Measurements from ENCODE around the gene KRT4.
"Not testable (repeated sequence)": the region's sequence is repeated elsewhere in the genome, so short reads cannot be mapped to it uniquely, and the experiment has no call there.

KRT4 gene

DNA sequence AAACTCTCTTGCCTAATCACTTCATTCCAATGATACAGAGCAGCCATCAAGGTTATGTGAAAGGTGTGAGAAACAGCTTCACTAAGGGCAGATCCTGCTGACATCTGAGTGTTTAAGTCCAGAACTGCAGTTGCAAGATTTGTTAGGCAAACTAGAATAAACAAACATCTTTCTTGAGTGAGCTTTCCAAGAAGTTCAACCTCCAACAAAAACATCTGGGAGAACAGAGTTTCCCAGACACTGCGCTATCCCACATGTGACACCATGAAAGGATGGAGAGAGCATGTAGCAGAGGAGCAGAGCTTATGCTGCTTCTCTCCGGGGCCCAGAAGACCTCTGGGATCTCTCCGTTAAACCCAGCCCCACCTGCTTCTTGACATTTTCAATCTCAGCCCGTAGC lies 42.4 kb downstream of the KRT4 start:
- DNase-seq: no peak

DNA sequence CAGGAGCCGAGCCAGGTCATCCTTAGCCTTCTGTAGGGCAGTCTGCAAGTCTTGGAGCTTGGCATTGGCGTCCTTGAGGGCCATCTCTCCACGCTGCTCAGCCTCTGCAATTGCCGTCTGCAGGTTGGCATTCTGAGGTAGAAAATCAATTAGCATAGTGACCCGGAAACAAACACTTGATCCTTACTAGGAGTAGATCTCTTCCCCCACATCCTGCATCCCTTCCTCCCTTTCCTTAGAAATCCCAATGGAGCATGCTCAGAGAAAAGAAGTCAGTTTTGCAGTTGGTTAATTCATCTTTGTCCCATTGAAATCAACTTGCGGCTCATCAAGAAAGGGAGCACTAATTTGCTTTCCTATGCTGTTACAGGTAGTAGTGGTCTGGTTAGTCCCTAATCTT lies 42.8 kb downstream of the KRT4 start:
- no peak for DNase-seq

DNA sequence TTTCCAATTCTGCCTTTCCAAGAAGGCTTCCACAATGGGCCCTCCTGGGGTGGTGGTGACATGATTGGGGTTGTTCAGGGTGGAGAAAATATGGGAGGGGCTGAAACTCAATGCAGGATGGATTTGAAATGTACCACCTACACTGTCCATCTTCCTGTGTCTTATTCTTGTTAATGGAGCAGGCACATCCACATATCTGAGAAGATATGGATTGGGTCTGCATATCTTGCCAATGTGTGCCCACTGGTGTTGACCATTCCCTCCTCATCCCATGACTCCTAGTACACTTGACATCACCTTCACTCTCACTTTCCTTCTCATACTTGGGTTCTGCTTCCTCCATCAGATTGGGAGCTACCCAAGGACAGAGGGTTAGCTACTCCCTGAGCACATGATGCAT lies 44.0 kb downstream of the KRT4 start:
- no peak for DNase-seq

DNA sequence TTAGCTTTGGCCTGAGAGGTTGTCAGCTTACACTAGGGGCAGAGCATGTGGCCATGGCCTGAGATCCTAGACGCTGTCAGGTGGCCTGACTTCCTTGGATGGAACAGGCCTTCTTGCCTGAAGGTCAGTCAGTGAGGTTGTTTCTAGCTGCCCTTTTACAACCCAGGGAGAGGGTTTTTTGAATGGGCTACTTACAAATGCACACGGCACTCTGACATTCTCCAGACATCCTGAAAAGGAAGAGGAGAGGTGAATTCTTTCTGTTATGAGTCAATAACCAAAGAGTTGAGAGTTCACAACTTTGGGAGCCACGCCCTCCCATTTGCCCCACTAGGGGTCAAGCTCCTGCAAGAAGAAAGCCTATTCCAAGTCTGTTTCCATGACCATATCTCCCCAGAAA lies 44.6 kb downstream of the KRT4 start:
- DNase-seq: no peak

DNA sequence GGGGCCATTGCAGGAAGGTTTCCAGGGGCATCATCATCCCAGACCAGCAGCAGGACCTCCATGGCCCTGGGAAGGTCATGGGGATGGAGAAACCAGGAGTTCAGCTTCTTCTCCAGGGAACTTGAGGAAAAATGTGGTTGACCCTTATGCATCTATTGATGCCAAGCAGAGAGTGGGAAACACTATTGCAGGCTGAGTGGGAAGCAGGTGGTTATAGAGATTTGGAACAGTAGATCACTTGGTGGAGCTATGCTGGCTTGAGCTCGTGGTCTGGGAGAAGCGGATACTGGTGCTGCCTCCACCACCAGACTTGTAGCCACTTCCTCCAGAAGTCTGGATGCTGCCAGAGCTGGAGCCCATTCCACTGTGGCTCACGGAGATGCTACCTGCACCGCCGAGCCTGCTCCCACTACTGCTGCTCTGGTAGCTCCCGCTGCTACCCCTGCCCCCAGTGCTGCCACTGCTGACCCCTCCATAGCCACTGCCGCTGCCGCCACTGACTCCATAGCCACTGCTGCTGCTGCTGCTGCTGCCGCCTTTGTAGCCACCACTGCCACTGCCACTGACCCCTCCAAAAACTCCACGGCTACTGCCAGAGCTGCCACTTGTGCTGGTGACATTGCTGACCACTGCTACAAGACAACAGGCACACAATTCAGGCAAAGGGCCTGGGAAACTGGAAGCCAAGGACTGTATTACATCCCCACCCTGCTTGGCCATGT lies 45.3 kb downstream of the KRT4 start:
- DNase-seq: no peak

DNA sequence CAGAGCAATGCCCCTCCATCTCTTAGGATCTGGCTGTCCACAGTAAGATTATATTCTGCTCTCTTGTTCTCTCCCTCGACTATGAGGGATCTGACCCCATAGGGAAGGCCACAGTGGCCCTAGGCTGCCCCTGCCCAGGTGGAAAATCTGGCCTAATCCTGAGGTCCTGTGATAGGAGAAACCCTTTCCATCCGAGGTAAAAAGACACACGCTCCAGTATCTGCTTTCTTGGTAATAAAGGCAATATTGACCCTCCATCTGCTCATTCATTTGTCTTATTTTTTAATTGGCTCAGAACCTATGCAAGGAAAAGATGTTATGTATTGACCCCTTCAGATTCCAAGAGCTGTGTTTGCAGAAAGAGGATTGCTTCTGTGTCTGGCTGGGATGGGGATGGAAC lies 46.5 kb downstream of the KRT4 start:
- DNase-seq: no peak

DNA sequence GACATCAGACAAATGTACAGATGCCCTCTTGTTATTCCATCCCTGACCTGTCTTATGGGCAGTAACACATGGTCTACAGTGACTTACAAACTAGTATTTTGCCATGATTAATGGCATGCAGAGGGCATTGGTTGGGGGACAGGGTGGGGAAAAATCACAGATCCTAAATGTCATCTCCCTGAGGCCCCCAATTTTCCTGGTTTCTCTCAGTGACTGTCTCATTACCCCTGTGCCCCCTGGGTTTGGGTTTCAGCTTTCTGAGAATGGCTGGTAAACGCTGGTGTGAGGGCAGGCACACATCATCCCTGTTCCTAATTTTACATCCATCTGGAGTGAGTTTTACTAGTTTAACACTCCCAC lies 46.9 kb downstream of the KRT4 start:
- DNase-seq: no peak

DNA sequence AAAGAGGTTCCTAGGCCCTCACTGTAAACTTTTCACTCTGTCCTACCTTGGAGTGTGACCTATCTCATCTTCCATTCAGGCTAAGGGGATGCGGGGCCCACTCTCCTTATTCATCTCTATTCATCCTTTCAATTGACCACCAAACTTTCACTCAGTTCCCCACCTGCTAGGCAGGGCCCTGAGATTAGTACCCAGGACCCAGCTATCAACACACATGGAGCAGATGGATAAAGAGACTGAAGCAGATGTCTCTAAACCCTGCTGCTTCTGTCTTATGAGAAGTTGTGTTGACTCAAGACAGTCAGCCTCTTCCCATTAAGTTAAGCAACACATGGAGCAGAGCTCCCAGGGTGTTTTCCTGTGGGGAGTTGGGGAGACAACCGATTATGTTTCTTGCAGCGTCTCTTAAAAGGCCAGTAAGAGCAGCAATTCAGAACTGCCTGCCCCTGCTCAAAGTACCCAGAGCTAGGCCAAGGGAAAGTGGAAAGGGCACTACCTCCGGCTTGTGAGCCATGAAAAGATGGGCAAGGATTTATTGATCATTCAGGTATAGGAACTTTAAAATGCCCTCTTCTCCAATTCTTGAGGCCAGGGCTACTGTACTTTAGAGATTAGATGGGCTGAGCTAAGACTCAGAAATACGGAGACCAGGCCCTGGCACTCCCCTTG lies 47.4 kb downstream of the KRT4 start:
- no peak for DNase-seq

DNA sequence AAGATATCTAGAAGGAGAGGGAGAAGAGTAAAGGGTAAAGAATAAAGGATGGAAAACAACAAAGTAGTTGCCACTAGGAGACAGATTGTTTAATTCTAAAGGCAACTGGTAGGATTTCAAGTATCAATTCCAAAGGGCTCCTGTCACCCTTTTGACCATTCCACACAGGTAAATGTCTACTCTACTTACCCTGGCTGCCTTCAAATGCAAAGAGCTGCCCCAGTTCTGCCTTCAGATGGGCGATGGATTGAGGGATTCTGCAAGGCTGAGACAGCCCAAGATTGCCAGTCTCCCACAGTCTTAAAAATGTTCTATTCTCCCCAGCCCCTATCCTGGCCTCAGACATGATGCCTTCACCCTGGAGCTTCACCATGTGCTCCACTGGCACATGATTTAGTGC lies 48.2 kb downstream of the KRT4 start:
- DNase-seq: no peak

DNA sequence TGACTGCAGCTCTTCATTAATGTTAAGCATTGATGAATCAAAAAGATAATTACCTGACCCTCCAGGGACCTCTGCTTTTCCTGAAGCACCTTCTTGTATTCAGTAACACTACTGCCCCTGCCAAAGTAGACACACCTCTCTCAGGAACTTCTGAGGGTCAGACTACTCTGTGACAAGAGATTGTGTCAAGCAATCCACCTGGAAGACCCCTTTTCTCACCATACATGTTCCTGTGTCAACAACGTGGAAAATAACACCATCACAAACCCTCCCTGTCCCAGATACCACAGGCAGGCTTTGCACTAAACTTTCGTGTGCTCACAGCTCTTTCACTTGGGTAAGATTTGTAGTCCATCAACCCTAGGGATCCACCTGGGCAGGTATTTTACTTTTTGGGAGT lies 49.9 kb downstream of the KRT4 start:
- DNase-seq: no peak

DNA sequence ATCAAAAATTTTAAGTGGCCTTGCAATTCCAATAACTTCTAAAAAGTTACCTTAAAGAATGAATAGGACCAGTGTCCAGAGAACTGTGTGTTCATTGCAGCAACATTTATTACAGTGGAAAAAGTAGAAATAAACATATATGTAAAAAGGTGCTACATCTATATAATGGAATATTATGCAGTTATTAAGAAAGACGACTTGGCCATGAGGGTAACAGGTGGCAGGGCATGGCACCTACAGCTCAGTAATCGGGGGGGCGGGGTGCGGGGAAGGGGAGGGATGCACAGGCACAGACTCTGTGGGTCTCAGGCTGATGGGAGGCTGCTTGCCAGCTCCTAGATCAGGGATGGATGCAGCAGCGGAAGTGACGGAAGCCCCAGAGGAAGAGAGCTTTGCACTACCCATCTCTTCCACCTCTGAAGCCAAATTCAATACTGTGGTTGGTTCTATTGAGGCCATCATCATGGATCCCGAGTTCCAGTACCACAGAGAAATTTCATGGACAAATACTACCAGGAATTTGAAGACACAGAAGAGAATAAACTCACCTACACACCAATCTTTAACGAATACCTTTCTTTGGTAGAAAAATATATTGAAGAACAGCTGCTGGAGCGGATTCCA lies 50.8 kb downstream of the KRT4 start:
- DNase-seq: no peak

DNA sequence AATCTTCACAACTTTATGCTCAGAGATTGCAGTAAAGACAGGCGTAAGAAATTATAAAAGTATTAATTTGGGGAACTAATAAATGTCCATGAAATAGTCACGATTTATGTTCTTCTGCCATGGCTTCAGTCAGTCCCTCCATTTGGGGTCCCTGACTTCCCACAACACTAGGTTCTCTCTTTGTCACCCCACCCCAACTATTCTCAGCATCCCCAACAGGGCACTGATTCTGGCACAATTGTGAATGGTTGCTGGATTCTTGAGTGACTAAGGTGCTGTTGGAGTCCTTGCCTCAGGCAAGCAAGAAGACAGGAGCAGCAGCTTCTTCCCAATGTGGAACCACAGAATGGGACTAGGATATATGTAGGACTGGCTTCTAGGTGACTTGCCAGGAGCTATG lies 52.1 kb downstream of the KRT4 start:
- no peak for DNase-seq

DNA sequence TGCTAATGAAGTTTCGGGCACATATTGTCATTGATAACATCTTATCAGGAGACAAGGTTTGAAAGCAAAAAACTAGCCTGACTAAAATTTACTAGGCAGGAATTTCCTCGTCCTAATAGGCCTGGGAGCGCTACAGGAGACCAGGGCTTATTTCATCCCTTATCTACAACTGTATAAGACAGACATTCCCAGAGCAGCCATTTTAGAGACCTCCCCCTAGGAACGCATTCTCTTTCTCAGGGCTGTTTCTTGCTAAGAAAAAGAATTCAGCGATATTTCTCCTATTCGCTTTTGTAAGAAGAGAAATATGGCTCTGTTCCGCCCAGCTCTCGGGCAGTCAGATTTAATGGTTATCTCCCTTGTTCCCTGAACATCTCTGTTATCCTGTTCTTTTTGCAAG lies 52.7 kb downstream of the KRT4 start:
- DNase-seq: not testable (repeated sequence)

DNA sequence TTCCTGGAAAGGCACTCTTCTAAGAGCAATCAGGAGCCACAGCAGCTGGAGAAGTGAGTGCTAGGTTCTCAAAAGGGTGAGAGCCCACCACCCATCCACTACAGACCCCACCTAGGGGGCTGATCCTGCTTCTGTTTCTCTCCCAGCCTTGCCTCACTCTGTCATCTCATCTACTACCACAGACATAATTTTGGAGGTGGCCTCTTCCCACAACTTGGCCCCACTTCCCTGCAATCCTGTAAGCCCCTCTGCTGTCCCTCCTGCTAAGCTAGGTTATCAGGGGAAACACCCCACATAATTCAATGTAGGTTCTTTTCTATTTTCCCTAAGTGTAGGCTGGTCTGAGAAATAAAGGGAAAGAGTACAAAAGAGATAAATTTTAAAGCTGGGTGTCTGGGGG lies 53.3 kb downstream of the KRT4 start:
- DNase-seq: no peak

DNA sequence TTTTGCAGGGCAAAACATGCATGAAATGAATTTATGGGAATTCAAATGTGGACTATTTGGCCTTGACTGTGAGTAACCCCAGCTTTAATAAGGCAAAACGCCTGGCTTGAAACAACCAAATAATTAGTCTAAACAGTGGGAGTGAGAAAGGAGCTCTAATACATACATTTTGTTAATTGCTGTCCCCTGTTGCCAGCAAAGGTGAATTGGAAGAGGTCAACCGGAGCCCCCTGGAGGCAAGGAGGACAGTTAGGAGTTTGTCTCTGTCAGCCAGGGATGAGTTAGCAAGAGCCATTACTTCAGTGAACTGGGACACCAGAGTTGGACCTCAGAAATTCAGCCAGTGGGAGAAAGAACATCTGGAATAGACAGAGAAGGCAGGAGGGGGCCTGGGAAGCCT lies 54.2 kb downstream of the KRT4 start:
- no peak for DNase-seq

DNA sequence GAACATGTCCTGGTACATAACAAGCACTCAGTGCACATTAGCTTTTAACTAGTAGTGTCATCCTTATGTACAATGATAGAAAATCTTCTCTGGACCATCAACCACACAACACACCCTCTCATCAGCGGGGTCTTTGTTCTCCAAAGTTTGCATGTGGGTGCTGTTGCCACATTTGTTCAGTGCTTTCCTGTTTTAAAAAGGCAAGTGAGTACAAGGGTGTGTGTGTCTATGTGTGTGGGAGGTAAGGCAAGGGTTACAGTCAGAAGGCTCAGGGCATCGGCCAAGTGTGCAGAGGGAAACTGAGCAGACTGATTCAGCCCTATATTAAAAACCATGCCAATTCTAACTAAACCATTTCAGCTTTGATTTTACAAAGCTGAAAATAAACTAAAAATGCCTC lies 54.7 kb downstream of the KRT4 start:
- DNase-seq: no peak

DNA sequence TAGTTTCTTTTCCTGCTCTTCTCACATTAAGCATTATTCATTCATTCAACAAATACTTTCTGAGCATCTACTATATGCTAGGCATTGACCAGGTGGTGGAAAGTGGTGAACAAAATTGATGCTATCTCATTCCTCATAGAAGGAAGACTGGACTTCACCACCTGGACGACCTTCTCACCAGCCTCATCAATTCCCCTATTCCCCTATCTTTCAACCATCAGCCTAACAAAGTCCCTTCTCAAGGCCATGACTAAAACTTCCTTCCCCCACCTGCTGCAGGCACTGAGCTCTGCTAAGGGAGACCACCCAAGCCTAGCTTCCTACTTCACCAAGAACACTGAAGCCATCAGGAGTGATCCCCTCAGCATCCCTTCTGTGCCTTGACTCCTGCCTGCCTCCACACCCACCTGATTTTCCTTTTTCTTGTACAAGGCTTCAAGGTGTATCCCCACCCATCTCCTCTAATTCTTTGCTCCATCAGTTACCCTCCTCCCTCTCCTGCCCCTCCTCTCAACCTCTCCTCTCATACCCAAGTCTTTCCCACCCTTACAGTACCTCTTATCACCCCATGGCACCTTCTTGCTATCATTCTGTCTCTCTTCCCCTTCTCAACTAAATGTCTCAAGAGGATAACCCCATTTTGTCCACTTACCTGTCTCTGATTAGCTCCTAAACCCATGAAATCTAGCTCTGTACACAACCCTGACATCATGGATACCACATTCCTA lies 56.3 kb downstream of the KRT4 start:
- no peak for DNase-seq
